Ovary (tissue), 3 donors: ENCODE measurements around the gene DAP.

Experiments
- EP300 ChIP-seq: sonication (generic); formaldehyde crosslinking; IDR thresholded peaks from one replicate; pipeline ENCODE4 v1.6.1; 2017; ENCODE audit warnings: antibody characterized with exemption
- TF ChIP-seq, protein P1 (sequence below), 3 donors: fragments of 450-650 bp in 2 of 3; fragments of 200-600 bp in 1 of 3; IDR thresholded peaks; one replicate each; pipeline versions ENCODE4 v1.5.1 to v1.8.0; 2016 to 2022; ENCODE audit warnings: antibody characterized with exemption in 3 of 3, mild to moderate bottlenecking in 1 of 3
- donor health status: DM: no; HTN: no; CAD: no.

DNA sequence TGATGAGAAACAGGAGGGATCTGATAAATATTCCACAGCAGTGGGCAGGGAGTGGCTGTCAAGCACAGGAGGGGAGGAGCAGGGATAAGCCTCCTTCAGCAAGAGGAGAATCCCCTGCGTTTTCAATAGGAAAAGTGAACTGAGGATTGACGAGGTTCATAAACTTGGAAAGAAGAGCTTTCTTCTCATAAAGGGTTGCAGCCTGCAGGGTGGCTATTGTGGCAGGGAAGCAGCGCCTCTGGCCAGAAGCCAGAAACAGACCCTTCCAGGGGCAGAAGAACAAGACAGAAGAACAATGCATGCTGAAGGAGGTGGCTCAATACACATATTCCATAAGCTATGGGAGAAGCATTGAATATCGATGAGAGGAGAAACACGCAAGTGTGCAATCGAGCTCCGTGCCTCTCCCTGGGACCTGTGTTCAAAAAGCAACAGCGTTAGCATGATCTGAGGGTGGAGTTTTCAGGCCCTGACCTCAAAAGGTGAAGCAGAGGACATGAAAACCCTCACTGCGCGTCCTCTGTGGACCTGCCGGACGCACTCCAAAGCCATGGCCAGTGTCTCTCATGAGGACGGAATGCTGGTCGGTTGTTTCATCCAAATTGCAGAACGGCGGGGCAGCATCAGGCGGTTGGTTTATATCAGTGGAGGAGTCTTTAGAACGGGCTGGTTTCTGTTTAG lies 129.6 kb downstream of the DAP start:
- TF ChIP-seq, protein P1, sequence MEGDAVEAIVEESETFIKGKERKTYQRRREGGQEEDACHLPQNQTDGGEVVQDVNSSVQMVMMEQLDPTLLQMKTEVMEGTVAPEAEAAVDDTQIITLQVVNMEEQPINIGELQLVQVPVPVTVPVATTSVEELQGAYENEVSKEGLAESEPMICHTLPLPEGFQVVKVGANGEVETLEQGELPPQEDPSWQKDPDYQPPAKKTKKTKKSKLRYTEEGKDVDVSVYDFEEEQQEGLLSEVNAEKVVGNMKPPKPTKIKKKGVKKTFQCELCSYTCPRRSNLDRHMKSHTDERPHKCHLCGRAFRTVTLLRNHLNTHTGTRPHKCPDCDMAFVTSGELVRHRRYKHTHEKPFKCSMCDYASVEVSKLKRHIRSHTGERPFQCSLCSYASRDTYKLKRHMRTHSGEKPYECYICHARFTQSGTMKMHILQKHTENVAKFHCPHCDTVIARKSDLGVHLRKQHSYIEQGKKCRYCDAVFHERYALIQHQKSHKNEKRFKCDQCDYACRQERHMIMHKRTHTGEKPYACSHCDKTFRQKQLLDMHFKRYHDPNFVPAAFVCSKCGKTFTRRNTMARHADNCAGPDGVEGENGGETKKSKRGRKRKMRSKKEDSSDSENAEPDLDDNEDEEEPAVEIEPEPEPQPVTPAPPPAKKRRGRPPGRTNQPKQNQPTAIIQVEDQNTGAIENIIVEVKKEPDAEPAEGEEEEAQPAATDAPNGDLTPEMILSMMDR (IDR thresholded peaks at IDR 0.05), result no peak
- TF ChIP-seq EP300, result no peak
